Measurements from ENCODE around the gene HBM.

DNA sequence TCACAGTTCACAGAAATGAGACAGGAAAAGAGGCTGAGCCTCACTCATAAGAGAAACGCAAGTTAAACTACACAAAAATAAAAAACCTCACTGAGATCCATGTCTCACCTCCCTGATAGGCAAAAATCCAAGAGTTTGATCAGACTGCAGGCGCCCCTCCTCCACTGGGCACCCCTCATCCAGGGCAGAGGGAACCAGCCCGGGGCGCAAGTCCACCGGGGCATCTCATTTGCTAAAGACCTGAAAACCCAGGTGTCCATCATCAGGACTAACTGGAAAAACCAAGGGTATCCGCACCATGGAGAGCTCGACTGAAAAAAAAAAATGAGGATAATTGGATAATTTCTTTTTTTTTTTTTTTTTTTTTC lies 10.8 kb upstream of the HBM start:
- TF ChIP-seq, protein P1, sequence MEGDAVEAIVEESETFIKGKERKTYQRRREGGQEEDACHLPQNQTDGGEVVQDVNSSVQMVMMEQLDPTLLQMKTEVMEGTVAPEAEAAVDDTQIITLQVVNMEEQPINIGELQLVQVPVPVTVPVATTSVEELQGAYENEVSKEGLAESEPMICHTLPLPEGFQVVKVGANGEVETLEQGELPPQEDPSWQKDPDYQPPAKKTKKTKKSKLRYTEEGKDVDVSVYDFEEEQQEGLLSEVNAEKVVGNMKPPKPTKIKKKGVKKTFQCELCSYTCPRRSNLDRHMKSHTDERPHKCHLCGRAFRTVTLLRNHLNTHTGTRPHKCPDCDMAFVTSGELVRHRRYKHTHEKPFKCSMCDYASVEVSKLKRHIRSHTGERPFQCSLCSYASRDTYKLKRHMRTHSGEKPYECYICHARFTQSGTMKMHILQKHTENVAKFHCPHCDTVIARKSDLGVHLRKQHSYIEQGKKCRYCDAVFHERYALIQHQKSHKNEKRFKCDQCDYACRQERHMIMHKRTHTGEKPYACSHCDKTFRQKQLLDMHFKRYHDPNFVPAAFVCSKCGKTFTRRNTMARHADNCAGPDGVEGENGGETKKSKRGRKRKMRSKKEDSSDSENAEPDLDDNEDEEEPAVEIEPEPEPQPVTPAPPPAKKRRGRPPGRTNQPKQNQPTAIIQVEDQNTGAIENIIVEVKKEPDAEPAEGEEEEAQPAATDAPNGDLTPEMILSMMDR (IDR thresholded peaks at IDR 0.05) = no peak
- TF ChIP-seq POLR2A (IDR thresholded peaks at IDR 0.05) (no peak), EP300 (IDR thresholded peaks at IDR 0.05) (no peak)
